Measurements from ENCODE around the gene MVK. TPM values are rescaled to one million over a fixed set of nuclear protein-coding genes. Genes with fewer than 3 reads are reported as not detected.

Gene MVK
- polyA plus RNA-seq, 3 donors: 1.1 to 3.8 (median 1.6) TPM

DNA sequence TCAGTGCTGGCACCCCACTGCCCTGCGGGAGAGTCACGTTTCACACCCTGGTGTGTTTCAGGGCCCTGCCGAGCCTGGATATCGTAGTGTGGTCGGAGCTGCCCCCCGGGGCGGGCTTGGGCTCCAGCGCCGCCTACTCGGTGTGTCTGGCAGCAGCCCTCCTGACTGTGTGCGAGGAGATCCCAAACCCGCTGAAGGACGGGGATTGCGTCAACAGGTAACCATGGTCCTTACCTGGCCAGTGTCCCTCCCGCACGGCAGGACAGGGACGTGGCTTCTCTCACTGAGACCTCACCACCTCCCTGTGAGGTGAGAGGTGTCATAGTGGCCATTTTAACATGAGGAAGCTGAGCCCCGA is 7.7 kb downstream of the MVK start:
- H3K36me3 ChIP-seq (replicated peaks in 1 of 2; ENCODE audit: control insufficient read depth in 1 of 2, insufficient read depth in 2 of 2, low read length in 2 of 2): peaks cover 24 to 59% of the 10 kb centered on the region in 2 donors

GRCh38 chr12:109581856-109582255 is 8.3 kb downstream of the MVK start:
- Histone ChIP-seq H3K9ac (ENCODE audit: insufficient read depth, low read length, poor library complexity, severe bottlenecking) (no peak overlapping the region), H3K9me3 (replicated peaks in 1 of 2; ENCODE audit: control insufficient read depth in 1 of 2, insufficient read depth in 1 of 2, low read length in 2 of 2) (no peaks in the 10 kb centered on the region), H3K79me2 (ENCODE audit: insufficient read depth, low read length) (no peaks in the 10 kb centered on the region), H3K4me3 (replicated peaks in 1 of 3; ENCODE audit: low read depth in 2 of 3, low read length in 3 of 3) (no peak overlapping the region), H3K27ac (ENCODE audit: low read depth in 1 of 2, low read length in 2 of 2) (no peak overlapping the region), H3K4me1 (ENCODE audit: control insufficient read depth in 1 of 2, insufficient read depth in 2 of 2, low read length in 2 of 2) (no peaks in the 10 kb centered on the region), H4K20me1 (ENCODE audit: insufficient read depth, low read length) (no peaks in the 10 kb centered on the region), H3K36me3 (replicated peaks in 1 of 2; ENCODE audit: control insufficient read depth in 1 of 2, insufficient read depth in 2 of 2, low read length in 2 of 2) (peaks cover 26 to 62% of the 10 kb centered on the region in 2 donors), H3K4me2 (replicated peaks; ENCODE audit: extremely low read depth, low read length, poor library complexity, severe bottlenecking) (no peak overlapping the region), H2AFZ (ENCODE audit: insufficient read depth, low read depth, low read length, poor library complexity, severe bottlenecking) (no peak overlapping the region), H3K27me3 (ENCODE audit: control insufficient read depth in 2 of 2, insufficient read depth in 2 of 2, low read length in 2 of 2) (no peaks in the 10 kb centered on the region)
- 93% methylated on average over 8 of the region's 8 CpGs for WGBS (ENCODE audit: insufficient coverage)
- no peak for TF ChIP-seq CTCF (IDR thresholded peaks at IDR 0.05)
- Mint-ChIP-seq H3K27me3 (ENCODE audit: low read depth in 3 of 3) (peaks cover 0 to 1% (median 0%) of the 10 kb centered on the region in 3 donors), H3K9me3 (no peaks in the 10 kb centered on the region), H3K4me3 (no peak overlapping the region), H3K36me3 (peaks cover 55 to 62% of the 10 kb centered on the region in 2 donors), H3K4me1 (no peaks in the 10 kb centered on the region), H3K27ac (no peak overlapping the region)
- intact Hi-C loops (cut with micrococcal nuclease): no loop called here
- DNase-seq: no peak

More for the DNA sequence above, 7.7 kb downstream of the MVK start:
- H3K9ac ChIP-seq (ENCODE audit: insufficient read depth, low read length, poor library complexity, severe bottlenecking): no peak overlapping the region
- Mint-ChIP-seq H3K27me3 (ENCODE audit: low read depth in 3 of 3) (peaks cover 0 to 1% (median 0%) of the 10 kb centered on the region in 3 donors), H3K4me3 (no peak overlapping the region), H3K36me3 (peaks cover 54 to 59% of the 10 kb centered on the region in 2 donors), H3K9me3 (no peaks in the 10 kb centered on the region), H3K27ac (no peak overlapping the region), H3K4me1 (no peaks in the 10 kb centered on the region)
- WGBS (ENCODE audit: insufficient coverage): 94% methylated on average over 9 of the region's 18 CpGs
- no peak overlapping the region for H3K4me3 ChIP-seq (replicated peaks in 1 of 3; ENCODE audit: low read depth in 2 of 3, low read length in 3 of 3)
- H3K27me3 ChIP-seq (ENCODE audit: control insufficient read depth in 2 of 2, insufficient read depth in 2 of 2, low read length in 2 of 2): no peaks in the 10 kb centered on the region
- no peak for TF ChIP-seq CTCF (IDR thresholded peaks at IDR 0.05)
- H3K27ac ChIP-seq (ENCODE audit: low read depth in 1 of 2, low read length in 2 of 2): no peak overlapping the region
- H3K4me1 ChIP-seq (ENCODE audit: control insufficient read depth in 1 of 2, insufficient read depth in 2 of 2, low read length in 2 of 2): no peaks in the 10 kb centered on the region
- H3K4me2 ChIP-seq (replicated peaks; ENCODE audit: extremely low read depth, low read length, poor library complexity, severe bottlenecking): no peak overlapping the region
- no peaks in the 10 kb centered on the region for H3K9me3 ChIP-seq (replicated peaks in 1 of 2; ENCODE audit: control insufficient read depth in 1 of 2, insufficient read depth in 1 of 2, low read length in 2 of 2)
- intact Hi-C loops (cut with micrococcal nuclease): no loop called here
- no peak overlapping the region for H2AFZ ChIP-seq (ENCODE audit: insufficient read depth, low read depth, low read length, poor library complexity, severe bottlenecking)
- no peaks in the 10 kb centered on the region for H4K20me1 ChIP-seq (ENCODE audit: insufficient read depth, low read length)
- DNase-seq: no peak
- H3K79me2 ChIP-seq (ENCODE audit: insufficient read depth, low read length): no peaks in the 10 kb centered on the region

All from CD14-positive monocyte (primary cell).